ENCODE measurements around the gene TEX261.

The TEX261 gene

GRCh38 chr2:70992945-70993853, 1.5 kb downstream of the TEX261 start:
- Histone ChIP-seq H2AK5ac (ENCODE audit: low read length, severe bottlenecking) (no peak overlapping the region), H3K27me3 (ENCODE audit: control insufficient read depth in 1 of 2, insufficient read depth in 1 of 2, low read length in 2 of 2) (no peaks in the 10 kb centered on the region), H2BK12ac (ENCODE audit: low read length in 2 of 2) (no peak overlapping the region), H3K14ac (ENCODE audit: low read length in 2 of 2) (no peak overlapping the region), H3K4me1 (ENCODE audit: control insufficient read depth, insufficient read depth, low read depth, low read length) (peaks cover 14% of the 10 kb centered on the region), H4K8ac (ENCODE audit: low read length) (peak overlapping the region; percentile 7), H3K4ac (ENCODE audit: low read depth in 1 of 2, low read length in 2 of 2) (no peak overlapping the region), H4K91ac (ENCODE audit: low read length) (no peak overlapping the region), H3K4me3 (ENCODE audit: insufficient read depth in 1 of 2, low read depth in 1 of 2, low read length in 2 of 2) (peak overlapping the region in 1 of 2 experiments; percentile 93), H3K9ac (ENCODE audit: low read length) (peak overlapping the region; percentile 92), H3K4me2 (ENCODE audit: low read length, poor library complexity, severe bottlenecking) (peak overlapping the region; percentile 52), H3K18ac (ENCODE audit: low read depth in 1 of 2, low read length in 2 of 2) (no peak overlapping the region), H2AFZ (ENCODE audit: low read depth, low read length) (no peak overlapping the region), H3K23ac (ENCODE audit: low read length in 2 of 2) (no peak overlapping the region), H3K36me3 (ENCODE audit: control insufficient read depth in 1 of 2, insufficient read depth in 2 of 2, low read depth in 1 of 2, low read length in 2 of 2) (peaks cover 33 to 37% of the 10 kb centered on the region in 2 experiments), H3K27ac (ENCODE audit: low read length, poor library complexity, severe bottlenecking) (no peak overlapping the region), H2BK15ac (ENCODE audit: low read depth, poor library complexity, severe bottlenecking) (no peak overlapping the region), H3K9me3 (ENCODE audit: control insufficient read depth, low read length) (no peaks in the 10 kb centered on the region), H2BK5ac (ENCODE audit: low read depth, low read length, poor library complexity, severe bottlenecking) (no peak overlapping the region), H3K79me1 (replicated peaks; ENCODE audit: low read length, poor library complexity, severe bottlenecking) (peaks cover 41% of the 10 kb centered on the region), H2BK120ac (ENCODE audit: low read depth, low read length) (no peak overlapping the region)
- no peak for DNase-seq
- WGBS = 99% methylated on average over 12 of the region's 12 CpGs

DNA sequence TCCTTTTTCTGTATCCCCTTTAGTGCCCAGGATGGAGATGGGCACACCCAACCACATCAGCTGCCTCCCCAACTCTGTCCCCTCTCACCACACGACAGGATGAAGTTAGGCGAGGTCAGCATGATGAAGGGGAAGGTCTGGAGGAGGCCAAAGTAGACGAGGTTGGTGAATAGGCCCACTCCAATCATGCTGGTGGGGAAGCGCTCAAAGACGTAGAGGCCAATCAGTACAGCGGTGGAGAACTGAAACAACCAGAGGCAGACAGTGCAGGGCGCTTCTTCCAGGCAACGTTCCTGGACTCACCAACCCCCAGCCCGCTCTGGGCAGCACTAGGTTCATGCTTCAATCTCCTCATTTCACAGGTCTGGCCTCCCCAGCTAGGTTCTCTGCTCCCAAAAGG, 2.9 kb downstream of the TEX261 start:
- no peak overlapping the region for H3K14ac ChIP-seq (ENCODE audit: low read length in 2 of 2)
- H3K27me3 ChIP-seq (ENCODE audit: control insufficient read depth in 1 of 2, insufficient read depth in 1 of 2, low read length in 2 of 2) = no peaks in the 10 kb centered on the region
- peaks cover 14% of the 10 kb centered on the region for H3K4me1 ChIP-seq (ENCODE audit: control insufficient read depth, insufficient read depth, low read depth, low read length)
- no peak overlapping the region for H2BK120ac ChIP-seq (ENCODE audit: low read depth, low read length)
- no peak overlapping the region for H2AFZ ChIP-seq (ENCODE audit: low read depth, low read length)
- H3K23ac ChIP-seq (ENCODE audit: low read length in 2 of 2) = no peak overlapping the region
- H2BK12ac ChIP-seq (ENCODE audit: low read length in 2 of 2) = no peak overlapping the region
- H3K9me3 ChIP-seq (ENCODE audit: control insufficient read depth, low read length) = no peaks in the 10 kb centered on the region
- no peak overlapping the region for H4K8ac ChIP-seq (ENCODE audit: low read length)
- no peak for DNase-seq
- H2AK5ac ChIP-seq (ENCODE audit: low read length, severe bottlenecking) = no peak overlapping the region
- no peak overlapping the region for H4K91ac ChIP-seq (ENCODE audit: low read length)
- H3K79me1 ChIP-seq (replicated peaks; ENCODE audit: low read length, poor library complexity, severe bottlenecking) = peaks cover 42% of the 10 kb centered on the region
- H3K27ac ChIP-seq (ENCODE audit: low read length, poor library complexity, severe bottlenecking) = no peak overlapping the region
- no peak overlapping the region for H2BK15ac ChIP-seq (ENCODE audit: low read depth, poor library complexity, severe bottlenecking)
- WGBS = 97% methylated on average over 9 of the region's 9 CpGs
- peaks cover 42 to 52% of the 10 kb centered on the region in 2 experiments for H3K36me3 ChIP-seq (ENCODE audit: control insufficient read depth in 1 of 2, insufficient read depth in 2 of 2, low read depth in 1 of 2, low read length in 2 of 2)
- no peak overlapping the region for H3K4ac ChIP-seq (ENCODE audit: low read depth in 1 of 2, low read length in 2 of 2)
- no peak overlapping the region for H3K9ac ChIP-seq (ENCODE audit: low read length)
- no peak overlapping the region for H2BK5ac ChIP-seq (ENCODE audit: low read depth, low read length, poor library complexity, severe bottlenecking)
- H3K18ac ChIP-seq (ENCODE audit: low read depth in 1 of 2, low read length in 2 of 2) = no peak overlapping the region
- no peak overlapping the region for H3K4me2 ChIP-seq (ENCODE audit: low read length, poor library complexity, severe bottlenecking)
- no peak overlapping the region for H3K4me3 ChIP-seq (ENCODE audit: insufficient read depth in 1 of 2, low read depth in 1 of 2, low read length in 2 of 2)

DNA sequence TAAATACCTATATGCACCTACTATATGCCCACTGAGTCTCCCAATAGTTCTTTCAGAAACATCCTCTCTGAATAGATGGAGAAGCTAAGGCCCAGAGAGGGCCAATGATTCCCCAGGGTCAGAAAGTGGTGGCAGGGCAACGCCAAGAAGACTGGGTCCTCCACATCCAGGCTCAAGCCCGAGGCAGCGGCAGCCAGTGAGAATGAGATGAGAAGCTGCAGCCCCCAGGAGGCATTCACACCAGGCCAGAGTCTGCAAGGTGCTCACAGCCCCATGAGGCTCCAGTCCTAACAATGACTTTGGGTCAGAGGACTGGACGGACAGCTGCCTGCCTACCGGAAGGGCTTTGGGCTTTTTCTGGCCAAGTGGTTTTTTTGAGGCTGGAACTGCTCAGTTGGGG, 3.5 kb downstream of the TEX261 start:
- H2BK12ac ChIP-seq (ENCODE audit: low read length in 2 of 2) = no peak overlapping the region
- H3K27me3 ChIP-seq (ENCODE audit: control insufficient read depth in 1 of 2, insufficient read depth in 1 of 2, low read length in 2 of 2) = no peaks in the 10 kb centered on the region
- H3K79me1 ChIP-seq (replicated peaks; ENCODE audit: low read length, poor library complexity, severe bottlenecking) = peaks cover 44% of the 10 kb centered on the region
- no peak overlapping the region for H3K4me2 ChIP-seq (ENCODE audit: low read length, poor library complexity, severe bottlenecking)
- no peak for DNase-seq
- no peak overlapping the region for H2AFZ ChIP-seq (ENCODE audit: low read depth, low read length)
- H3K4me3 ChIP-seq (ENCODE audit: insufficient read depth in 1 of 2, low read depth in 1 of 2, low read length in 2 of 2) = no peak overlapping the region
- peaks cover 14% of the 10 kb centered on the region for H3K4me1 ChIP-seq (ENCODE audit: control insufficient read depth, insufficient read depth, low read depth, low read length)
- no peak overlapping the region for H2AK5ac ChIP-seq (ENCODE audit: low read length, severe bottlenecking)
- no peak overlapping the region for H4K8ac ChIP-seq (ENCODE audit: low read length)
- no peak overlapping the region for H3K23ac ChIP-seq (ENCODE audit: low read length in 2 of 2)
- H3K4ac ChIP-seq (ENCODE audit: low read depth in 1 of 2, low read length in 2 of 2) = no peak overlapping the region
- H3K14ac ChIP-seq (ENCODE audit: low read length in 2 of 2) = no peak overlapping the region
- H3K9ac ChIP-seq (ENCODE audit: low read length) = no peak overlapping the region
- H3K9me3 ChIP-seq (ENCODE audit: control insufficient read depth, low read length) = no peaks in the 10 kb centered on the region
- H2BK5ac ChIP-seq (ENCODE audit: low read depth, low read length, poor library complexity, severe bottlenecking) = no peak overlapping the region
- H3K36me3 ChIP-seq (ENCODE audit: control insufficient read depth in 1 of 2, insufficient read depth in 2 of 2, low read depth in 1 of 2, low read length in 2 of 2) = peaks cover 48 to 58% of the 10 kb centered on the region in 2 experiments
- H3K18ac ChIP-seq (ENCODE audit: low read depth in 1 of 2, low read length in 2 of 2) = no peak overlapping the region
- 94% methylated on average over 5 of the region's 5 CpGs for WGBS
- no peak overlapping the region for H2BK120ac ChIP-seq (ENCODE audit: low read depth, low read length)
- H3K27ac ChIP-seq (ENCODE audit: low read length, poor library complexity, severe bottlenecking) = no peak overlapping the region
- H2BK15ac ChIP-seq (ENCODE audit: low read depth, poor library complexity, severe bottlenecking) = no peak overlapping the region
- H4K91ac ChIP-seq (ENCODE audit: low read length) = no peak overlapping the region

DNA sequence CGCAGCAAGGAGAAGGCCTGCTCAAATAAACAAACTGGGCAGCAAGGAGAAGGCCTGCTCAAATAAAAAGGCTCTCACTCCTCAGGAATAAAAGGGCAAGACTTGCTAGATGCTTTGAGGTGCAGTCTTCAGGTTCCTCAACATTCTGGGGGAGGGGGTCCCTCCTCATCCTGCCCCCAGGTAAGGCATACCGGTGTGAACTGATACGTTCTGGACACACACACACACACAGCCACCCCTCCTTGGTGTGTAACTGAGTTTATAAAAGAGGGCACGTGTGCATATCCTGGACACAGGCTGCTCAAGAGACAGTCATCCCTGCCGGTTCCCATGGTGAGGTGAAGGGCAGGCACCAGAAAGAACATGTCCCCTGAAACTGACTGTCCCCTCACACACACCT, 4.5 kb downstream of the TEX261 start:
- Histone ChIP-seq H3K4me2 (ENCODE audit: low read length, poor library complexity, severe bottlenecking) (no peak overlapping the region), H2BK5ac (ENCODE audit: low read depth, low read length, poor library complexity, severe bottlenecking) (no peak overlapping the region), H2AFZ (ENCODE audit: low read depth, low read length) (no peak overlapping the region), H3K14ac (ENCODE audit: low read length in 2 of 2) (no peak overlapping the region), H3K4me1 (ENCODE audit: control insufficient read depth, insufficient read depth, low read depth, low read length) (peaks cover 14% of the 10 kb centered on the region), H2BK15ac (ENCODE audit: low read depth, poor library complexity, severe bottlenecking) (no peak overlapping the region), H3K9me3 (ENCODE audit: control insufficient read depth, low read length) (no peaks in the 10 kb centered on the region), H3K27me3 (ENCODE audit: control insufficient read depth in 1 of 2, insufficient read depth in 1 of 2, low read length in 2 of 2) (no peaks in the 10 kb centered on the region), H4K91ac (ENCODE audit: low read length) (no peak overlapping the region), H3K79me1 (replicated peaks; ENCODE audit: low read length, poor library complexity, severe bottlenecking) (peaks cover 46% of the 10 kb centered on the region), H3K9ac (ENCODE audit: low read length) (peak overlapping the region; percentile 12), H3K18ac (ENCODE audit: low read depth in 1 of 2, low read length in 2 of 2) (no peak overlapping the region), H2AK5ac (ENCODE audit: low read length, severe bottlenecking) (no peak overlapping the region), H2BK120ac (ENCODE audit: low read depth, low read length) (no peak overlapping the region), H3K4ac (ENCODE audit: low read depth in 1 of 2, low read length in 2 of 2) (no peak overlapping the region), H4K8ac (ENCODE audit: low read length) (no peak overlapping the region), H3K36me3 (ENCODE audit: control insufficient read depth in 1 of 2, insufficient read depth in 2 of 2, low read depth in 1 of 2, low read length in 2 of 2) (peaks cover 55 to 65% of the 10 kb centered on the region in 2 experiments), H3K4me3 (ENCODE audit: insufficient read depth in 1 of 2, low read depth in 1 of 2, low read length in 2 of 2) (no peak overlapping the region), H2BK12ac (ENCODE audit: low read length in 2 of 2) (no peak overlapping the region), H3K23ac (ENCODE audit: low read length in 2 of 2) (no peak overlapping the region), H3K27ac (ENCODE audit: low read length, poor library complexity, severe bottlenecking) (no peak overlapping the region)
- 76% methylated on average over 5 of the region's 5 CpGs for WGBS
- no peak for DNase-seq

All from mesenchymal stem cell (in vitro differentiated cells and primary cell).